ENCODE measurements around the gene CRYBG3. TPM values are rescaled to one million over a fixed set of nuclear protein-coding genes. Genes with fewer than 3 reads are reported as not detected.
"Not testable (repeated sequence)": the region's sequence is repeated elsewhere in the genome, so short reads cannot be mapped to it uniquely, and the experiment has no call there.

Gene CRYBG3
- total RNA-seq, 1 donor from 2014 or later, result 13.5 TPM

- Mint-ChIP-seq H3K9me3 (no peaks in the 10 kb centered on the region), H3K36me3 (peaks cover 25% of the 10 kb centered on the region), H3K4me3 (no peak overlapping the region), H3K27me3 (no peaks in the 10 kb centered on the region), H3K4me1 (ENCODE audit: unreplicated experiment) (peaks cover 3% of the 10 kb centered on the region), H3K27ac (no peak overlapping the region)
- no peak for TF ChIP-seq CTCF (conservative IDR thresholded peaks at IDR 0.05)
- no peak for DNase-seq (ENCODE audit: extremely low spot score, unreplicated experiment)
Measured at GRCh38 chr3:97896129-97896528, 74.3 kb downstream of the CRYBG3 start.

- H3K36me3 Mint-ChIP-seq, result peaks cover 25% of the 10 kb centered on the region
- H3K4me1 Mint-ChIP-seq (ENCODE audit: unreplicated experiment), result peaks cover 8% of the 10 kb centered on the region
Measured at GRCh38 chr3:97896547-97896946, 74.7 kb downstream of the CRYBG3 start.

GRCh38 chr3:97899331-97899730 lies 77.5 kb downstream of the CRYBG3 start:
- DNase-seq (ENCODE audit: extremely low spot score, unreplicated experiment), result no peak
- Mint-ChIP-seq H3K9me3 (no peaks in the 10 kb centered on the region), H3K27ac (no peak overlapping the region), H3K36me3 (peaks cover 18% of the 10 kb centered on the region), H3K27me3 (no peaks in the 10 kb centered on the region), H3K4me1 (ENCODE audit: unreplicated experiment) (peaks cover 8% of the 10 kb centered on the region), H3K4me3 (no peak overlapping the region)
- no peak for TF ChIP-seq CTCF (conservative IDR thresholded peaks at IDR 0.05)

More at GRCh38 chr3:97896547-97896946, 74.7 kb downstream of the CRYBG3 start:
- Mint-ChIP-seq H3K27ac (no peak overlapping the region), H3K4me3 (no peak overlapping the region), H3K9me3 (no peaks in the 10 kb centered on the region), H3K27me3 (no peaks in the 10 kb centered on the region)
- DNase-seq (ENCODE audit: extremely low spot score, unreplicated experiment), result no peak
- no peak for TF ChIP-seq CTCF (conservative IDR thresholded peaks at IDR 0.05)

- Mint-ChIP-seq H3K9me3 (no peaks in the 10 kb centered on the region), H3K36me3 (peaks cover 11% of the 10 kb centered on the region), H3K4me1 (ENCODE audit: unreplicated experiment) (peaks cover 8% of the 10 kb centered on the region), H3K27ac (peak overlapping the region; percentile 86), H3K4me3 (peak overlapping the region; percentile 40), H3K27me3 (no peaks in the 10 kb centered on the region)
- DNase-seq (ENCODE audit: extremely low spot score, unreplicated experiment), result no peak
- TF ChIP-seq CTCF (conservative IDR thresholded peaks at IDR 0.05), result no peak
Measured at GRCh38 chr3:97901313-97902248, 79.8 kb downstream of the CRYBG3 start.

GRCh38 chr3:97909830-97910229 lies 88.0 kb downstream of the CRYBG3 start:
- not testable (repeated sequence) for H3K27ac Mint-ChIP-seq; H3K9me3 Mint-ChIP-seq; H3K4me1 Mint-ChIP-seq (ENCODE audit: unreplicated experiment); H3K27me3 Mint-ChIP-seq; H3K4me3 Mint-ChIP-seq; DNase-seq (ENCODE audit: extremely low spot score, unreplicated experiment)
- H3K36me3 Mint-ChIP-seq, result peaks cover 10% of the 10 kb centered on the region

GRCh38 chr3:97910236-97910831 lies 88.5 kb downstream of the CRYBG3 start:
- not testable (repeated sequence) for H3K4me3 Mint-ChIP-seq; H3K9me3 Mint-ChIP-seq; DNase-seq (ENCODE audit: extremely low spot score, unreplicated experiment); H3K4me1 Mint-ChIP-seq (ENCODE audit: unreplicated experiment); H3K27ac Mint-ChIP-seq; H3K27me3 Mint-ChIP-seq
- peaks cover 10% of the 10 kb centered on the region for H3K36me3 Mint-ChIP-seq
